ENCODE results near the gene ATF4. TPM values are rescaled to one million over a fixed set of nuclear protein-coding genes. Genes with fewer than 3 reads are reported as not detected.

The ATF4 gene
- total and polyA plus RNA-seq, 2 donors (not counting 3 experiments of a cell fraction or from before 2014, with no cell fraction given), result 312 to 668 TPM

GRCh38 chr22:39481054-39481453, 39.3 kb upstream of the ATF4 start:
- Histone ChIP-seq H3K79me2 (ENCODE audit: control insufficient read depth, insufficient read depth, low read length) (no peaks in the 10 kb centered on the region), H3K4me1 (ENCODE audit: control insufficient read depth, extremely low read depth, insufficient read depth, low read length) (no peaks in the 10 kb centered on the region), H3K4me3 (replicated peaks in 1 of 3; ENCODE audit: insufficient read depth in 1 of 3, low read depth in 1 of 3, low read length in 3 of 3) (no peak overlapping the region), H2AFZ (ENCODE audit: low read depth, low read length) (no peak overlapping the region), H3K27ac (ENCODE audit: insufficient read depth, low read depth, low read length) (no peak overlapping the region), H3K9ac (replicated peaks; ENCODE audit: extremely low read depth, insufficient read depth, low read length) (no peak overlapping the region), H3K36me3 (ENCODE audit: control insufficient read depth in 2 of 2, extremely low read depth in 1 of 2, insufficient read depth in 2 of 2, low read length in 2 of 2) (no peaks in the 10 kb centered on the region), H3K9me1 (replicated peaks; ENCODE audit: control insufficient read depth, extremely low read depth, insufficient read depth, low read length) (no peaks in the 10 kb centered on the region), H4K20me1 (replicated peaks; ENCODE audit: control insufficient read depth, extremely low read depth, insufficient read depth, low read length) (no peaks in the 10 kb centered on the region), H3K27me3 (ENCODE audit: control insufficient read depth in 2 of 2, insufficient read depth in 2 of 2, low read length in 2 of 2) (no peaks in the 10 kb centered on the region), H3K9me3 (replicated peaks; ENCODE audit: control insufficient read depth, insufficient read depth, low read length) (no peaks in the 10 kb centered on the region), H3K4me2 (ENCODE audit: insufficient read depth, low read length) (no peak overlapping the region)
- POLR2A ChIA-PET, result no interaction called here
- DNase-seq (ENCODE audit: low read depth, low spot score), result no peak
- CTCF ChIA-PET, result interaction anchor here (1.0 kb wide), 1 partner anchor 13 kb away, joined by 5 read pairs; no protein-coding TSS in a partner anchor
- dilution Hi-C loops (cut with MboI; ENCODE audit: extremely low pct_ligation_motif_present, low sequenced_read_pairs), result no loop called here
- BruUV-seq (replicated peaks), result no TSS peak
- intact Hi-C loops (cut with micrococcal nuclease), result no loop called here
- FAIRE-seq, result no peak
- no peak for TF ChIP-seq POLR2AphosphoS5 (IDR thresholded peaks at IDR 0.05; ENCODE audit: insufficient read depth, low read depth, low read length)
- TF ChIP-seq MYC (IDR thresholded peaks at IDR 0.05; ENCODE audit: low read depth, low read length), result no peak
- TF ChIP-seq JUN (IDR thresholded peaks at IDR 0.05; ENCODE audit: borderline replicate concordance, insufficient read depth, insufficient read length, low read depth), result no peak
- no peak for TF ChIP-seq POLR2A (IDR thresholded peaks at IDR 0.05; ENCODE audit: low read depth, low read length)
- no peak for TF ChIP-seq CTCF (IDR thresholded peaks at IDR 0.05; ENCODE audit: extremely low read depth in 1 of 2, insufficient read depth in 1 of 2, low read depth in 1 of 2, low read length in 2 of 2)
- no peak for TF ChIP-seq GATA2 (IDR thresholded peaks at IDR 0.05; ENCODE audit: insufficient read depth, insufficient read length, low read depth, low read length)
- no peak for TF ChIP-seq MAX (IDR thresholded peaks at IDR 0.05; ENCODE audit: insufficient read depth, insufficient read length)
- TF ChIP-seq FOS (IDR thresholded peaks at IDR 0.05; ENCODE audit: borderline replicate concordance, insufficient read depth, low read length), result no peak
- TF ChIP-seq EZH2 (IDR thresholded peaks at IDR 0.05; ENCODE audit: borderline replicate concordance, low read depth, low read length, severe bottlenecking), result no peak
